ENCODE results near the gene SSTR1.
"Not testable (repeated sequence)": the region's sequence is repeated elsewhere in the genome, so short reads cannot be mapped to it uniquely, and the experiment has no call there.

Gene SSTR1, protein sequence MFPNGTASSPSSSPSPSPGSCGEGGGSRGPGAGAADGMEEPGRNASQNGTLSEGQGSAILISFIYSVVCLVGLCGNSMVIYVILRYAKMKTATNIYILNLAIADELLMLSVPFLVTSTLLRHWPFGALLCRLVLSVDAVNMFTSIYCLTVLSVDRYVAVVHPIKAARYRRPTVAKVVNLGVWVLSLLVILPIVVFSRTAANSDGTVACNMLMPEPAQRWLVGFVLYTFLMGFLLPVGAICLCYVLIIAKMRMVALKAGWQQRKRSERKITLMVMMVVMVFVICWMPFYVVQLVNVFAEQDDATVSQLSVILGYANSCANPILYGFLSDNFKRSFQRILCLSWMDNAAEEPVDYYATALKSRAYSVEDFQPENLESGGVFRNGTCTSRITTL

DNA sequence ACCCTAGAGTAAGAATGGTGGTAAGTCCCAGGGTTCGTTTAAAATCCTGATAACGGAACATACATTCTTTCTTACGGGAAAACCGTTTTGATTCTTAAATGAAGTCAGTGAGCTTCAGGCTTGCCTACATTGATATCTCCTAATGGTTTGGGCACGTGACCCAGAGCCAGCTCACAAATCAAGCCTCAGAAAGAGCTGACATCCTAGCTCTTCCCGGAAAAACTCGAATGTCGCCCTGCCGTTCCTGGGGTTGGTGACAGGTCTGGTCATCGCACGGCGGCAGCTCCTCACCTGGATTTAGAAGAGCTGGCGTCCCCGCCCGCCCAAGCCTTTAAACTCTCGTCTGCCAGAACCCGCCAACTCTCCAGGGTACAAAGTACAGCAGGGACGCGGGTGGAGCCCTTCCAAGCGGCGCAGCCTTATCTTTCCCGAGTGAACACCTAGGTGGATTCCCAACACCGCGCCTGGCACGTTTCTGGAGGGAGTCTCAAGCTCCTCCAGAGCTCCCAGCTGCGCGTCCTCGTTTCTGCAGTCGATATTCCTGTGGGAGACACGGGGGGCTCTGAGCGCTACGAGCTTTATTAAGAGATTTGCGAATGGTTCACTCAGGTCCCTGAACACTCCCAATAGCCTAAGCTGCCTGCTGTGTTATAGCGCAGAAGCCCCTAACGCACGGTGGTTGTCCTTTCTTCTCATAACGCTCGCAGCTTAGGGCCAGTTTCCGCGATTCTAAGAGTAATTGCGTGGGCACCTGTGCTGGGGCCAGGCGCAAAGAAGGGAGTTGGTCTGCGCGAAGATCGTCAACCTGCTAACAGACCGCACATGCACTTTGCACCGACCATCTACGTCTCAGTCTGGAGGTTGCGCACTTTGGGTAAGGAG, at the start of gene SSTR1:
Gene SSTR1, plus strand, starts transcription at position 169 of the 882 bp plus-strand sequence. CDS start 1,486 bp downstream, outside the sequence.
- peak; percentile 90 for DNase-seq

DNA sequence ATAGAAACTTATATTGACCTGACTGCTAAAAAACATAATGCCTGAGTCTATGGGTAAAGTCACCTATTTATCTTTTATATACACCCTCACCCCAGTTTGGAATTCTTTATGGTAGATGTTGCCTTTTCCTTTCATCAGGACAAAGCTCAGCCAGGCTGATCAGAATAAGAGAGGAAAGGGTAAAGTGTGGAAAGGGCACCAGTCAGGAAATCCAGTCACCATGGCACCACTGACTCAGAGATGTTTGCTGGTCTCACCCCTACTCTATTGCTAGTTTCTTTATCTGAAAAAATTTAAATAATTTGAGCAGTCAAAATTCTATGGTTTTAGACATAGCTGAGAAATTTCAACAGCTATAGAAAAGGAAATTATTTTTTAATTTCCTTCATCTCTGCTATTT, 49.2 kb upstream of the SSTR1 start:
- DNase-seq: no peak

DNA sequence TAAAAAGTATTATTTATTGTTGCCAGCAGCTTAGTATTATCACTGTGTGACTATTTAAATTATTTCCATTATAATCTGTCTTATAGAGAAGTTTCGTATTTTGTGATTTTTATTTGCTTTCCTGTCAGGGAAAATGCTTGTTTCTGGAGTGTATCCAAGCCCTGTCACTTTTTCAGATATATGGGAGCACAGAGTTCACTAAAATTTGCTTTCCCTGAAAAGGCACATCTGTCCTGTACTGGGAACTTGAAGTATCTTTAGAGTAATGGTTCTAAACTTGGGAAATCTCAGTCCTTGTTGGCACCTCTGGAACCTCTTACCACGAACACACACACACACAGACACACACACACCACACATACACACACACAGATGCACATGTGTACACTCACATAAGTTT, 39.3 kb upstream of the SSTR1 start:
- DNase-seq: peak; percentile 43

DNA sequence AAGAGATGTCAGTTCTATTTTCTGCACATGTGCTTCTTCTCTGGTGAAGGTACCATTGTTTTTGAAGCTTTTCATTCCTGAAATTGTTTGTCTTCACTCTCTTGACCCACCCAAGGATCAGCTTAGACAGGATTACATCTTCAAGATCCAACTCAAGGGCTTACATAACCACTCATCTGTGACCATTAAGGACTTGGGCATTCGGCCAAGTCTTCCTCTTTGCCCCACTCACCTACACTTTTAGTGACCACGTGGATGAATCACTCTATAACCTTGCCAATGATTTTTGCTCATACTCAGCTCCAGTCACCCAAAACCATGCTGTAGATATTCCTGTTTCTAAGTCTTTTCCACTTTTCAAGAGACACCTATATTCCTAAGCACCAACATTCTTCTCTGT, 36.5 kb upstream of the SSTR1 start:
- peak; percentile 71 for DNase-seq

DNA sequence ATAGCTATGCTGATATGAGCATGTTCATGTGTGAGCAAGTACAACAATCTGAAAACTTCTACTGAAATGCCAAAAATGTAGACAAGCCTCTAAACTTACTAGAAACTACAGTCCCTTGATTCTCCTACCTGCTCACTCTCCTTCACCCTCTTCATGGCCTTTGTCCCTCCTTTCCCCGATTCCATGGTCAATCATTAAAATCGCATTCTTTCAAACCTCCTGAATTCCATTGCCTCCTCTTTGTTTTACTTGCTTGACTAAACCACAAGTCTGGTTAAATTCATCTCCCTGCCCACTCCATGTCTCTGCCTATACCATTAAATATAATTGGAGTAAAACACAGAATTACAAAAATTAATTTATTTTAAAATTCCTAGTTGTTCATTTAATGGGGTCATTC, 33.0 kb upstream of the SSTR1 start:
- DNase-seq: no peak

DNA sequence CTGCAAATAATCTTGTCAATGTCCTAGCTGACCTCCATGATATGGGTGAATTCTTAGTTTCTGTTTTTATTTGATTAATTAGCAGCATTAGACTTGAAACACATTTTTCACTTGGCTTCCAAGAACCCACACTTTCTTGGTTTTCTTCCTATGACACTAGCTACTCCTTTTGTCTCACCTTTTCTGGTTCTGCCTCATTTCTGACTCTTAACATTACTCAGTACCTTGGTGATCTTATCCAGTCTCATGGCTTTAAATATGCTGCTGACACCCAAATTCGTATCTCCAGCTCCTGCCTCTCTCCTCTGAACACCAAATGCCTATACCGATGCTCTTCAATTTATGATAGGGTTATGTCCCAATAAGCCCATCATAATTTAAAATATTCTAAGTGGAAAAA, 32.0 kb upstream of the SSTR1 start:
- no peak for DNase-seq

DNA sequence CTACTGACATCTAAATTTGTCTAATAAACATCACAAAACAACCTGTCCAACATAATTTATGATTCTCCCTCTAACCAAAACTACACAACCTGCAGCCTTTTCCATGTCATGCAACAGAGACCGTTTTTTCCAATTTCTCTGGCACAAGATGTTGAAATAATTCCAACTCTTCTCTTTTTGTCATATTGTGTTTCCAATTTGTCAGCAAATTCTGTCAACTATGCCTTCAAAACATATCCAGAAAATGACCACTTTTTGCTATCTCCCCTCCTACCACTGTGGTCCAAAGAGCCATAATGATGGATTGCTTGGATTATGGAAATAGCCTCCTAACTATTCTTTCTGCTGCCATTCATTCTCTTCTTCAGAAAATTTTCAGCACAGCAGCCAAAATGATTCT, 31.3 kb upstream of the SSTR1 start:
- DNase-seq: no peak

DNA sequence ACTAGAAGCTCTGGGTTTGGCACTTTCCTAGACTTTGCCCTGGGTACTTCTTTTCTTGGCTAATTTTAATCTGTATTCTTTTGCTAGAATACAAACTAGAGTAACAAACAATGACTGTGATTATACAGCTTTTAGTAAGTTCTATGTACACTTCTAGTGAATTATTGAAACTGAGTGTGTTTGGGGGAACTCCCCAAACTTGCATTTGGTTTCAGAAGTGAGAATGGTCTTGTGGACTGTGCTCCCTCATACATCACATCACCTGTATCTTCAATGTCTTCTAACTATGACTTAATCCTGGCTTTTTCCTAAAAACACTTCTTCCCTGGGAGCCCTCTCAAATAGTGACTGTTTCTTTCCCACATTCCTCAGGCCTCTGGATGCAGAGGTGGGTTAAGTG, 23.6 kb upstream of the SSTR1 start:
- no peak for DNase-seq

DNA sequence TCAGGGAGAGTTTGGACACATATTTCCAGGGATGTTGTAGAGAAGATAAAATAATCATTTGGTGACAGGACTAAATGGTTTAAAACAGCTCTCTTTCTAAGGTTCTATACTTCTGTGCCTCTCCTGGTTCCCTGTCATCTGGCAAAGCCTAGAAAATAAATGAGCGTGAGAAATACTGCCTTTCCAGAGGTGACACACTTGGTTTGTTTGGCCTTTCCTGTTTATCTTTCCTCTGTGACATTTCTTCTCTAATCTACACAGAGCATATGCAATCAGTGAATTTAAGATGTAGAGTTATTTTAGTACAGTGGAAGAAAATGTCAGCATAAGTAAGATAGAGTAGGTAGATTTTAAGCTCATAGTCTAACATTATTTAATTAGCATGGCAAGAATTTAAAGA, 22.0 kb upstream of the SSTR1 start:
- DNase-seq: no peak

DNA sequence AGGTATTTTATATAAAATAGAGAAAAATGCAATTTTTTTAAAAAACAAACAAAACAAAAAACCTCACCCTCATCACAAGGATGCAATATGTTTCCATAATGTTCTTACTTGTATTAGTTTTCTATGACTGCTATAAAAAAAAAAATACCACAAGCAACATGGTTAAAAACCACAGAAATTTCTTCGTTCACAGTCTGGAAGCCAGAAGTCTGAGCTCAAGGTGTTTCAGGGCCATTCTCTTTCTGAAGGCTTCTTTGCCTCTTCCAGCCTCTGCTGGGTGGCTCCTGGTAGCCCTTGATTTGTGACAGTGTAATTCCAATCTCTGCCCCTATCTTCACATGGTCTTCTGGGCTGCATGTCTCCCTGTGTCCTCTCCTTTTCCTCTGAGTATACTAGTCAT, 21.5 kb upstream of the SSTR1 start:
- DNase-seq: no peak

DNA sequence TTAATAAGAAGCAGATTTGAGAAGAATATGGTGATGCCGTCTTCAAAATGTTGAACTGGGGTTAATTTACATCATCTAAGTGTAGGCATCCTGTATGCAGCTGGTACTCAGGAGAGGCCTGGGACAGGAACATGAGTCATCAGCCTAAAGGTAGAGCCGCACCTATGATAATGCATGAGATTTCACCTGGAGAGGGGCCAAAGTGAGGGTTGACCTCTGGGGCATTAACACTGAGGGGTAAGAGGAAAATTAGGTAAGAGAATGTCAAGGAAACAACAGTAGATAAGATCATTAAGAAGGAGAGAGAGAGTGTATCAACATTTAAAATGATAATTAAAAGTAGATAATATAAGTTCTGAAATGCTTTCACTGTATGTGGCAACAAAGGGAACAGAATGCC, 20.2 kb upstream of the SSTR1 start:
- peak; percentile 16 for DNase-seq

DNA sequence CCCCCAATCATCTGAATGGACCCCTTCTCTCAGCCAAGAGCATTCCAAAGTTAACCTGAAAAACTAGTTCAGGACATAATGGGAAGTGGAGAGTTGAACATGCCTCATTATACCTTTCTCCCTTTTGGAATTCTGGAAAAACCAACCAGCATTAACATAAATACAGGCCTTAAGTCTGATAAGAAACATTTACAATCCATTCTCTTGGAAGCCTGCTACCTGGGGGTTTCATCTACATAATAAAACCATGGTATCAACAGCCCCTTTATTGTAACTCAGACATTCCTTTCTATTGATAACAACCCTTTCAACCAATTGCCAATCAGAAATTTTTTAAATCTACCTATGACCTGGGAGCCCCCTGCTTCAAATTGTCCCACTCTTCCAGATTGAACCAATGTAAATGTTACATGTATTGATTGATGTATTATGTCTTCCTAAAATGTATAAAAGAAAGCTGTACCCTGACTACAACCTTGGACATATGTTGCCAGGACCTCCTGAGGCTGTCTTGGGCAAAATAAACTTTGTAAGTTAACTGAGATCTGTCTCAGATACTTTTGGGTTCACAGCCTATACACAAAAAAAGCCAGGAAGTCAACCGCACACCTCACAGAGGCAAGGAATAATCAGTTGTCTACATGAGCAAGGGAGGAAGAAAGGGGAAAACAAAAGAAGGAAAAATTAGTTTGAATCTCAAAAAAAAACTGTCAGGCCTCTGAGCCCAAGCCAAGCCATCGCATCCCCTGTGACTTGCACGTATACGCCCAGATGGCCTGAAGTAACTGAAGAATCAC, 17.6 kb upstream of the SSTR1 start:
- DNase-seq: no peak

DNA sequence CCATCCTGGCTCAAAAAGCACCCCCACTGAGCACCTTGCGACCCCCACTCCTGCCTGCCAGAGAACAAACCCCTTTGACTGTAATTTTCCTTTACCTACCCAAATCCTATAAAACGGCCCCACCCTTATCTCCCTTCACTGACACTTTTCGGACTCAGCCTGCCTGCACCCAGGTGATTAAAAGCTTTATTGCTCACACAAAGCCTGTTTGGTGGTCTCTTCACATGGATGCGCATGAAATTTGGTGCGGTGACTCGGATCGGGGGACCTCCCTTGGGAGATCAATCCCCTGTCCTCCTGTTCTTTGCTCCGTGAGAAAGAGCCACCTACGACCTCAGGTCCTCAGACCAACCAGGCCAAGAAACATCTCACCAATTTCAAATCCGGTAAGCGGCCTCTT, 16.9 kb upstream of the SSTR1 start:
- DNase-seq: not testable (repeated sequence)

DNA sequence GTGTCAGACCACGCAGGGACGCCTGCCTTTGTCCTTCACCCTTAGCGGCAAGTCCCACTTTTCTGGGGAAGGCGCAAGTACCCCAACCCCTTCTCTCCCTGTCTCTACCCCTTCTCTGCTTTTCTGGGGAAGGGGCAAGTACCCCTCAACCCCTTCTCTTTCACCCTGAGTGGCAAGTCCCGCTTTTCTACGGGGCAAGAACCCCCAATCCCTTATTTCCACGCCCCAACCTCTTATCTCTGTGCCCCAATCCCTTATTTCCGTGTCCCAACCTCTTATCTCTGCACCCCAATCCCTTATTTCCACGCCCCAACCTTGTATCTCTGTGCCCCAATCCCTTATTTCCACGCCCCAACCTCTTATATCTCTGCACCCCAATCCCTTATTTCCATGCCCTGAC, 16.2 kb upstream of the SSTR1 start:
- DNase-seq: not testable (repeated sequence)

DNA sequence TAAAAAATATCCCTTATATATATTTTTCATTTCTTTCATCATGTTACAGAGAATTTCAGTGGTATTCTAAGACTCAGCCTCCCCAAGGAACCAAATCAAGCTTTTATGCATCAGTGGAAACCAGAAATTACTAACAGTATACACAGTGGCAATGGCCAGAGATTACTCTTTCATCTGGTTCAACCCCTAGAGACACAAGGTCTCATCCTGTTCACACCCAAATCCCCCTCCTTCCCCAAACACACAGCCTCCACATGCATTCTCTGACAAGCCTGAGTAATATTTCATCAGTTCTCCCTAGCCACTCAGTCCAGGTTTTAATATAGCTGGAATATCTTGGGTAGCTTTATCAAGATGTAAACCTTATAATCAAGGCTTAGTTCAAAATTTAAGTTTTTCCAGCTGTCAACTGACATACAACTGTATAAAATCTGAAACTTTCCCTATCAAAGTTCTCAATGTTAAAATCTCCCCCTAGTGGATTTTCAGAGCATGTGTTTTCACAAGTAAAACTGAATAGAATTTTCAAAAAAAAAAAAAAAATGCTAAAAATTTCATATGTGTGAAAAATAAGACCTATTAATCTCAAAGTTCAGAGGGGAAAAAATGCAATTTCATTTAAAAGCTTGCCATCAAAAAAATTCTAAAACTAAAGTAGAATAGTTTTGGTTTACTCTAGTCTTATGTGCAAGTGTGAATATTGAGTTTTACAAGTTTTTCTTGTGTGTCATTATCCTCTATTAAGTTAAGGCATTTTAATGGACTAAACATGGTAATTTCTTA, 10.5 kb upstream of the SSTR1 start:
- peak; percentile 55 for DNase-seq

DNA sequence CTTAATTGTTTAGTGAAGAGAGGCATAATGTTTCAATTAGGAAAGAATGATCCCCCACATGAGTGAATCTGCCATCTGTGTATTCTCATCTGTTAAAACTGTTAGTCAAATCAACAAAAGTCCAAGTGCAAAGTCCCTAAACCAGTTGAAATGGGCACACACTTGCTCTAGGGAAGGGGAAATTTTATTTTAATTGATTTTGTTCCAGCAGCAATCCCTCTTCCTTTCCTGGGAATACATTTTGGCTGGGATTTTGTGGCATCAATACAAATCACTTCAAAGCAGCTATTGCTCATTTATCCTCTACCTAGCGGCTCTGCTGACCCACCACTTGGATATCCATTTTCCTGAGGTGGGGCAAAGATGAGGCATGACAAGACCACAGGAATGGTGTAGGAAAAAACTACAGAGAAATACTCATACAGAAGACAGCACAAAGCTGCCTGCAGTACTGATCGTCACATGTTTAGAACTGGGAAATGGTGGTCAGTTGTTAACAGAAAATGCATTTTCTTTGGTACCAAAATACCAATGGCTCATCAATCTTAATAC, 9.8 kb upstream of the SSTR1 start:
- DNase-seq: peak; percentile 35

DNA sequence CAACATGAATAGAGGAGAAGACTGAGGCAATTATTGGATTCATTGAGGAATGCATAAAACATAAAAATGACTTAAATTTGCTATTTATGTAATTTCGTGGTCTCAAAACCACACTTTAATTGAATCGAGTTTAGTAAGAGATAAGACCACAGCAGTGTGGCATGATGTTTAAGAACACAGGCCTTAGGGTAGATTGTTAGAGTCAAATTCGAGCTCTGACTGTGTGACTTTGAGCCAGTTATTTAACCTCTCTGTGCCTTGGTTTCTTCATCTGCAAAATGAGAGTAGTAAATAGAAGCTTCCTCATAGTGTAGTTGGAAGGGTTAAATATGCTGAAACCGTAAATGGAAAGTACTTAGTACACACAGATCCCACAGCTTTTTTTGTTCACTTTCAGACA, 9.3 kb upstream of the SSTR1 start:
- DNase-seq: no peak

DNA sequence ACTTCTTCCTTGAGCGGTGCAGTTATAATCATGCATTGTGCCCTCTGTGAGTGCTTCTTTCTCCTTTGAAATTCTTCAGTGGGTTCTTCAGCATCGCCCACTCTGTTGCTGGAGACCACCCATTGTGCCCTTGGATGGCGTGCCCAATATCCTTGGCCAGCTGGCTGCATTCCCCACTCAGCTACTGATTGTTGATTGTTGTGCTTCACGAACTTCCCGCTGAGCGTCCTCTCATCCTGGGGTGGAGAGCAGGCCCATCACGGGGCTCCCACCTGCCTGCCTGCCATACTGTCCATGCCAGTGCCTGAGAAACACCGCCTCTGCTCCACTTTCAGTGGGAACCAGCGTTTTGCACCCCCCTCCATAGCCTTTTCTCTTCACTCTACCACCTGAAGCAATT, 8.6 kb upstream of the SSTR1 start:
- peak; percentile 10 for DNase-seq

DNA sequence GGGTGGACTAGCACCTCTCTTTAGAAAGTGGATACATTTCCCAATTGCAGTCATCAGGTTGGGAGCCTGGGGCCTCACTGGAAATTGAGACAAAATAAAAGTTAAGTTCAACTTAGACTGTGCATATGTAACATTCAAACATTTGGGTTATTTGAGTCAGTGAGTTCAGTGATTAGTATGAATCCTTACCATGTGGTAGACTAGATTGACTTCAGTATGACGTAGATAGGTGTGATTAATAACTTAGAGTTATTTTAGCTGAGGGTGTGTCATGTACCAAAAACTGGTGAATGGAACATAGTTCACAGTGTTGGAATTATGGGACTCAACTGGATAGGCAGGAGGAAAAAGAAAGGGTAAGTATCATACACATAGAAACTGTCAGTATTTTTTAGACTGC, 8.0 kb upstream of the SSTR1 start:
- no peak for DNase-seq

DNA sequence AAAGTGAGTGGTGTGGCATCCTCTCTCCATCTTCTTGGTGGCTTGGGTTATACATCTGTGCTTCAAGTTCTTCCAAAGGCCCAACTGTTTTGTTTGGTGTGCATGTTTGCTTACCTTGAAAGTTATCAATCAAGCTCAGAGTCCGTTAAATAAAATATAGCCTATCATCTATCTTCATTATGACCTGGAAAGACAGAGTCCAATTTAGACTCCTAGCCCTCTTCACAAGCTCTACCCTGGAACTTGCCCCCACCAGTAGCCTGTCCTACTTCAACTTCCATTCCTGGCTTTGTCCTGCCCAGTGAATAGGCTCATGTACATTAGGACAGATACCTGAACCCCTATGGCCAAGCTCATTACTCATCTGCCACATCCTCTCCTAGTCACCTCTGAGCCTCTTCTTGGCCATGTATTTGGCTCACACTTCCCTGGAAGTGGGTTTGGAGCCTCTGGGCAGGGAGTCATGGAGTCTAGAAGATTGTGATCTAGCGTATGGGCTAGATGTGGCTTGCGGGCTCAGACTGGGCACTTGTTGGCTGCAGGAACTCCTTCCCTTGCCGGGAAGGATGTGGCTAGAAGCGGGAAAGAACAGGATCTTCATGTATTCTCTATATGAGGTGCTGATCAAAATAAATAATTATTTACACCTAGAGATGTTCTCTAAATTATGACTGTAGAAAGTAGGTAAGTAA, 6.4 kb upstream of the SSTR1 start:
- DNase-seq: no peak

DNA sequence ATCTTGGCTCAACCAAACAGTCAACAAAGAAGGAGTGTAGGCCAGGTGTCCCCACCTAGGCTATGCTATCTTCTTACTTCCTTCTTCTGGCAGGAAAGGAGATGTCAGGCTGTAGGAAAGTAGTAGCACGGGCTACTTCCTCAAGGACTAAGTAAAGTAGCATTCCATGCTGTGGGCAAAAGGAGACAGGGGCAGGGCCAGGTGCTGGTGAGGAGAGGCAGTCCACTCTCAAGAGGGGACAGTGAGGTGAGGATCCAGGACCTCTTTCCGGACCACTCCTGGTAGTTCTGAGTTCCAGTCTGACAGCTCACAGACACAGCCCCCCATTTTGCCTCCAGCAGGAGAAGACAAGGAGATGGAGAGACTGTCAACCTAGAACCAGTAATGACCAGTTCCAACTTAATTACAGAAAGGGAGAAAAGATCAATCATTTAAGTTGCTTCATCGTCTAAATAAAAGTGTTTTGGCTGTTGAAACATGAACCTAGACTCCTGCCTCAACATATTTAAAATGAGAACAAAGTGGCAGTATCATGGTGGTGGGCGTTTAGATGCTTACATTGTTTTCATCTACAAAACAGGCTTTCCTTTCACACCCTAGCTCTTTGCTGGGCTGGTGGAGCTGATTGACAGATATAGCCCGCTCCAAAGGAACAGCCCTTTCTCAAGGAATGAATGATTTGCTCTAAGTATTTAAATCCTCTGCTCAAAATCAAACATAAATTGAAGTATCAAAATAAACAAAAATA, 5.1 kb upstream of the SSTR1 start:
- peak; percentile 17 for DNase-seq

All from NCI-H69 (cell line).